ENCODE measurements around the gene ASCC1. TPM values are rescaled to one million over a fixed set of nuclear protein-coding genes. Genes with fewer than 3 reads are reported as not detected.
A peak's percentile ranks its signal among the peaks of the same experiment; 100 is the strongest.

The ASCC1 gene
- total and polyA plus RNA-seq, 2 experiments from 2014 or later, result 25.2 to 30.0 TPM

GRCh38 chr10:72072046-72072445, 144.0 kb downstream of the ASCC1 start:
- no peaks in the 10 kb centered on the region for H3K9me3 ChIP-seq (ENCODE audit: low read depth)
- DNase-seq, result no peak
- in situ Hi-C loops (cut with MboI), result no loop called here
- H3K27ac ChIP-seq, result no peak overlapping the region
- no peak overlapping the region for H2AFZ ChIP-seq
- H3K9me2 ChIP-seq (ENCODE audit: insufficient read depth), result no peaks in the 10 kb centered on the region
- H3K27me3 ChIP-seq (replicated peaks; ENCODE audit: insufficient read depth), result peaks cover 11% of the 10 kb centered on the region; the same call in 1 of the 2 replicates
- H3K9ac ChIP-seq, result no peak overlapping the region
- H3K4me2 ChIP-seq (ENCODE audit: unreplicated experiment), result no peak overlapping the region
- WGBS, 2 experiments (ENCODE audit: low coverage in 1 of 2, low lambda C conversion rate in 2 of 2, missing lambda C conversion rate in 2 of 2), result 77 to 79% methylated on average over 5 of the region's 5 CpGs
- no peaks in the 10 kb centered on the region for H3K79me2 ChIP-seq (ENCODE audit: insufficient read depth)
- no peak overlapping the region for H3K4me3 ChIP-seq
- no peaks in the 10 kb centered on the region for H3F3A ChIP-seq (ENCODE audit: insufficient read depth)
- H4K20me1 ChIP-seq (ENCODE audit: insufficient read depth), result no peaks in the 10 kb centered on the region
- H3K4me1 ChIP-seq (ENCODE audit: insufficient read depth), result no peaks in the 10 kb centered on the region
- no peak for TF ChIP-seq EZH2 (IDR thresholded peaks at IDR 0.05; ENCODE audit: insufficient read depth, poor library complexity, severe bottlenecking)
- no peak for TF ChIP-seq EZH2phosphoT487 (IDR thresholded peaks at IDR 0.05; ENCODE audit: insufficient read depth, low read depth)
- H3K36me3 ChIP-seq (ENCODE audit: low read depth), result no peaks in the 10 kb centered on the region

- Histone ChIP-seq H3K9me2 (ENCODE audit: insufficient read depth) (no peaks in the 10 kb centered on the region), H3K9me3 (ENCODE audit: low read depth) (no peaks in the 10 kb centered on the region), H3K27ac (no peak overlapping the region), H3K4me1 (ENCODE audit: insufficient read depth) (no peaks in the 10 kb centered on the region), H3F3A (ENCODE audit: insufficient read depth) (no peaks in the 10 kb centered on the region), H3K4me3 (no peak overlapping the region), H3K4me2 (ENCODE audit: unreplicated experiment) (no peak overlapping the region), H4K20me1 (ENCODE audit: insufficient read depth) (no peaks in the 10 kb centered on the region), H2AFZ (no peak overlapping the region), H3K27me3 (replicated peaks; ENCODE audit: insufficient read depth) (no peaks in the 10 kb centered on the region), H3K79me2 (ENCODE audit: insufficient read depth) (no peaks in the 10 kb centered on the region), H3K36me3 (ENCODE audit: low read depth) (no peaks in the 10 kb centered on the region), H3K9ac (no peak overlapping the region)
- 72 to 75% methylated on average over 5 to 7 of the region's 7 CpGs for WGBS, 2 experiments (ENCODE audit: low coverage in 1 of 2, low lambda C conversion rate in 2 of 2, missing lambda C conversion rate in 2 of 2)
- in situ Hi-C loops (cut with MboI), result no loop called here
- DNase-seq, result peak; percentile 23
- no peak for TF ChIP-seq EZH2 (IDR thresholded peaks at IDR 0.05; ENCODE audit: insufficient read depth, poor library complexity, severe bottlenecking)
- no peak for TF ChIP-seq EZH2phosphoT487 (IDR thresholded peaks at IDR 0.05; ENCODE audit: insufficient read depth, low read depth)
Measured at GRCh38 chr10:72069751-72070526, 146.1 kb downstream of the ASCC1 start.

GRCh38 chr10:72068901-72069446, 147.1 kb downstream of the ASCC1 start:
- Histone ChIP-seq H3K79me2 (ENCODE audit: insufficient read depth) (no peaks in the 10 kb centered on the region), H3K4me2 (ENCODE audit: unreplicated experiment) (no peak overlapping the region), H3K4me1 (ENCODE audit: insufficient read depth) (no peaks in the 10 kb centered on the region), H3K9me2 (ENCODE audit: insufficient read depth) (no peaks in the 10 kb centered on the region), H3K36me3 (ENCODE audit: low read depth) (no peaks in the 10 kb centered on the region), H3K27me3 (replicated peaks; ENCODE audit: insufficient read depth) (no peaks in the 10 kb centered on the region), H3K9ac (no peak overlapping the region), H3K27ac (no peak overlapping the region), H2AFZ (no peak overlapping the region), H3K9me3 (ENCODE audit: low read depth) (no peaks in the 10 kb centered on the region), H3F3A (ENCODE audit: insufficient read depth) (no peaks in the 10 kb centered on the region), H4K20me1 (ENCODE audit: insufficient read depth) (no peaks in the 10 kb centered on the region), H3K4me3 (no peak overlapping the region)
- DNase-seq, result no peak
- no peak for TF ChIP-seq EZH2phosphoT487 (IDR thresholded peaks at IDR 0.05; ENCODE audit: insufficient read depth, low read depth)
- no peak for TF ChIP-seq EZH2 (IDR thresholded peaks at IDR 0.05; ENCODE audit: insufficient read depth, poor library complexity, severe bottlenecking)
- 71 to 77% methylated on average over 12 of the region's 12 CpGs for WGBS, 2 experiments (ENCODE audit: low coverage in 1 of 2, low lambda C conversion rate in 2 of 2, missing lambda C conversion rate in 2 of 2)
- in situ Hi-C loops (cut with MboI), result no loop called here

GRCh38 chr10:72068126-72068765, 147.8 kb downstream of the ASCC1 start:
- H3K27me3 ChIP-seq (replicated peaks; ENCODE audit: insufficient read depth), result no peaks in the 10 kb centered on the region
- H3K27ac ChIP-seq, result no peak overlapping the region
- in situ Hi-C loops (cut with MboI), result no loop called here

More at GRCh38 chr10:72068126-72068765, 147.8 kb downstream of the ASCC1 start:
- no peak overlapping the region for H3K9ac ChIP-seq
- no peaks in the 10 kb centered on the region for H3K9me3 ChIP-seq (ENCODE audit: low read depth)
- H3K4me1 ChIP-seq (ENCODE audit: insufficient read depth), result no peaks in the 10 kb centered on the region
- H2AFZ ChIP-seq, result no peak overlapping the region
- H3K79me2 ChIP-seq (ENCODE audit: insufficient read depth), result no peaks in the 10 kb centered on the region
- H3F3A ChIP-seq (ENCODE audit: insufficient read depth), result no peaks in the 10 kb centered on the region
- H4K20me1 ChIP-seq (ENCODE audit: insufficient read depth), result no peaks in the 10 kb centered on the region
- no peaks in the 10 kb centered on the region for H3K9me2 ChIP-seq (ENCODE audit: insufficient read depth)
- TF ChIP-seq EZH2 (IDR thresholded peaks at IDR 0.05; ENCODE audit: insufficient read depth, poor library complexity, severe bottlenecking), result no peak
- H3K4me2 ChIP-seq (ENCODE audit: unreplicated experiment), result no peak overlapping the region
- H3K4me3 ChIP-seq, result no peak overlapping the region
- H3K36me3 ChIP-seq (ENCODE audit: low read depth), result no peaks in the 10 kb centered on the region
- no peak for DNase-seq
- 83 to 84% methylated on average over 9 to 11 of the region's 11 CpGs for WGBS, 2 experiments (ENCODE audit: low coverage in 1 of 2, low lambda C conversion rate in 2 of 2, missing lambda C conversion rate in 2 of 2)

All from GM23248 (cell line).